Tongue (tissue), 2 donors: ENCODE data around the gene TENM4. TPM values are rescaled to one million over a fixed set of nuclear protein-coding genes. Genes with fewer than 3 reads are reported as not detected.
A peak's percentile ranks its signal among the peaks of the same experiment; 100 is the strongest.
"Not testable (repeated sequence)": the region's sequence is repeated elsewhere in the genome, so short reads cannot be mapped to it uniquely, and the experiment has no call there.

Experiments
- DNase-seq: peaks from one replicate; pipeline ENCODE4 v3.0.0-alpha.2; 2015
- total RNA-seq: library from RNA; depleted of rRNA; stranded (reverse); fragments of >200 nt; gene quantifications from one replicate; pipeline ENCODE4 v1.2.3, GENCODE V29; 2014

TENM4 gene
- total RNA-seq, 1 donor from 2014 or later = 63.7 TPM

GRCh38 chr11:79201677-79202347, 239.0 kb downstream of the TENM4 start:
- no peak for DNase-seq

- DNase-seq = no peak
Measured at GRCh38 chr11:79200398-79201070, 240.3 kb downstream of the TENM4 start.

- DNase-seq = peak; percentile 22
Measured at GRCh38 chr11:79199729-79200354, 241.0 kb downstream of the TENM4 start.

GRCh38 chr11:79198898-79199250, 242.0 kb downstream of the TENM4 start:
- DNase-seq = no peak

- DNase-seq = no peak
Measured at GRCh38 chr11:79198203-79198897, 242.5 kb downstream of the TENM4 start.

- no peak for DNase-seq
Measured at GRCh38 chr11:79196950-79197349, 243.9 kb downstream of the TENM4 start.

- DNase-seq = no peak
Measured at GRCh38 chr11:79195209-79195608, 245.6 kb downstream of the TENM4 start.

GRCh38 chr11:79193663-79194310, 247.0 kb downstream of the TENM4 start:
- no peak for DNase-seq

- DNase-seq = no peak
Measured at GRCh38 chr11:79192836-79193235, 248.0 kb downstream of the TENM4 start.

GRCh38 chr11:79191716-79192115, 249.1 kb downstream of the TENM4 start:
- not testable (repeated sequence) for DNase-seq

GRCh38 chr11:79190553-79190952, 250.3 kb downstream of the TENM4 start:
- not testable (repeated sequence) for DNase-seq

- DNase-seq = no peak
Measured at GRCh38 chr11:79189601-79190000, 251.2 kb downstream of the TENM4 start.

- no peak for DNase-seq
Measured at GRCh38 chr11:79189055-79189454, 251.8 kb downstream of the TENM4 start.

- DNase-seq = no peak
Measured at GRCh38 chr11:79186669-79187068, 254.2 kb downstream of the TENM4 start.

GRCh38 chr11:79185351-79185750, 255.5 kb downstream of the TENM4 start:
- DNase-seq = no peak

- no peak for DNase-seq
Measured at GRCh38 chr11:79184285-79184684, 256.5 kb downstream of the TENM4 start.

- no peak for DNase-seq
Measured at GRCh38 chr11:79182794-79183193, 258.0 kb downstream of the TENM4 start.

GRCh38 chr11:79179087-79179486, 261.7 kb downstream of the TENM4 start:
- DNase-seq = peak; percentile 14

- DNase-seq = no peak
Measured at GRCh38 chr11:79174045-79175008, 266.5 kb downstream of the TENM4 start.

- peak; percentile 46 for DNase-seq
Measured at GRCh38 chr11:79173615-79174014, 267.2 kb downstream of the TENM4 start.

GRCh38 chr11:79170321-79170720, 270.5 kb downstream of the TENM4 start:
- no peak for DNase-seq
